SK-N-SH (cell line): Measurements from ENCODE around the gene TRPC3. TPM values are rescaled to one million over a fixed set of nuclear protein-coding genes. Genes with fewer than 3 reads are reported as not detected.

Experiments
- CTCF ChIA-PET: fragments of 300-600, 350-600 bp; formaldehyde crosslinking; extraction: SDS; loops from one replicate; lab custom pipeline; 2021; lab: Yijun Ruan, JAX
- POLR2A ChIA-PET: fragments of 350-600 bp; sonication (Branson Sonifier 250); formaldehyde crosslinking; extraction: SDS; loops from one replicate; lab custom pipeline; 2020; ENCODE audit warnings: antibody characterized with exemption, inconsistent platforms; lab: Yijun Ruan, JAX
- DNase-seq: peaks from one replicate; pipeline ENCODE4 v3.0.0; 2012
- H2AFZ ChIP-seq: fragments of 200-600 bp; sonication (generic); 2 replicates; pipeline ENCODE4 v1.8.1; 2016; ENCODE audit warnings: antibody characterized with exemption, mild to moderate bottlenecking, low read depth
- H3F3A ChIP-seq: fragments of 200-600 bp; sonication (generic); replicated peaks from 2 replicates; pipeline ENCODE3; 2016; ENCODE audit warnings: antibody characterized with exemption, mild to moderate bottlenecking; ENCODE audit not compliant: insufficient read depth
- H3K27ac ChIP-seq, 2 experiments: fragments of 200-500 bp in 1 of 2; fragments of 200-600 bp in 1 of 2; sonication (Bioruptor generic) in 1 of 2; sonication (generic), shearing (Covaris generic) in 1 of 2; 2 replicates each; pipeline versions ENCODE4 v1.5.1 to v1.6.1; 2014 to 2016; ENCODE audit warnings: low read depth in 2 of 2, inconsistent platforms in 1 of 2, low read length in 1 of 2, mild to moderate bottlenecking in 1 of 2, mixed read lengths in 1 of 2
- H3K27me3 ChIP-seq: fragments of 200-600 bp; sonication (generic), shearing (Covaris generic); 2 replicates; pipeline ENCODE4 v1.6.1; 2016; ENCODE audit warnings: mixed run types; ENCODE audit not compliant: insufficient read depth
- H3K36me3 ChIP-seq, 2 experiments: fragments of 200-500 bp in 1 of 2; fragments of 200-600 bp in 1 of 2; sonication (Bioruptor generic) in 1 of 2; sonication (generic) in 1 of 2; replicated peaks in 1 of 2; 2 replicates each; pipeline versions ENCODE3 to v1.5.1; 2014 to 2016; ENCODE audit warnings: low read length in 1 of 2, mild to moderate bottlenecking in 1 of 2; ENCODE audit not compliant: insufficient read depth in 2 of 2, control insufficient read depth in 1 of 2
- H3K4me1 ChIP-seq, 2 experiments: fragments of 200-500 bp in 1 of 2; fragments of 200-600 bp in 1 of 2; sonication (Bioruptor generic) in 1 of 2; sonication (generic), shearing (Covaris generic) in 1 of 2; 2 replicates each; pipeline versions ENCODE4 v1.5.1 to v1.6.1; 2014 to 2016; ENCODE audit warnings: low read depth in 1 of 2, low read length in 1 of 2, mixed run types in 1 of 2; ENCODE audit not compliant: insufficient read depth in 2 of 2, control insufficient read depth in 1 of 2
- H3K4me2 ChIP-seq: fragments of 200-600 bp; sonication (generic), shearing (Covaris generic); 2 replicates; pipeline ENCODE4 v1.6.1; 2017; ENCODE audit warnings: mixed run types
- H3K4me3 ChIP-seq, 2 experiments: fragments of 200-500 bp in 1 of 2; fragments of 200-600 bp in 1 of 2; sonication (Bioruptor generic) in 1 of 2; sonication (generic), shearing (Covaris generic) in 1 of 2; 2 replicates each; pipeline versions ENCODE4 v1.5.1 to v1.8.1; 2014 to 2016; ENCODE audit warnings: low read depth in 2 of 2, inconsistent platforms in 1 of 2, low read length in 1 of 2, mild to moderate bottlenecking in 1 of 2, mixed read lengths in 1 of 2, moderate library complexity in 1 of 2
- H3K79me2 ChIP-seq: fragments of 200-600 bp; sonication (generic); 2 replicates; pipeline ENCODE4 v1.8.1; 2017; ENCODE audit warnings: mild to moderate bottlenecking; ENCODE audit not compliant: insufficient read depth
- H3K9ac ChIP-seq: fragments of 200-600 bp; sonication (generic); 2 replicates; pipeline ENCODE4 v1.6.1; 2017; ENCODE audit warnings: mixed run types
- H3K9me2 ChIP-seq: fragments of 200-600 bp; sonication (generic); 2 replicates; pipeline ENCODE4 v1.6.1; 2017; ENCODE audit warnings: mixed run types
- H3K9me3 ChIP-seq: fragments of 200-600 bp; sonication (generic); 2 replicates; pipeline ENCODE4 v1.6.1; 2017; ENCODE audit warnings: mixed run types, mild to moderate bottlenecking, moderate library complexity
- H4K20me1 ChIP-seq: fragments of 200-600 bp; sonication (generic); 2 replicates; pipeline ENCODE4 v1.6.1; 2017; ENCODE audit warnings: mild to moderate bottlenecking, mixed run types; ENCODE audit not compliant: insufficient read depth
- CTCF ChIP-seq: fragments of 200-600 bp; sonication (generic); IDR thresholded peaks from 2 replicates; pipeline ENCODE4 v1.6.1; 2017; ENCODE audit warnings: antibody characterized with exemption, mild to moderate bottlenecking, moderate library complexity
- ELF1 ChIP-seq: IDR thresholded peaks from 2 replicates; pipeline ENCODE4 v1.4.0; 2012
- EZH2phosphoT487 ChIP-seq: fragments of 200-600 bp; sonication (generic); IDR thresholded peaks from 2 replicates; pipeline ENCODE4 v1.6.1; 2017; ENCODE audit warnings: low read depth, mixed run types, mild to moderate bottlenecking, antibody characterized with exemption, moderate library complexity, borderline replicate concordance
- FOXM1 ChIP-seq: IDR thresholded peaks from 2 replicates; pipeline ENCODE4 v1.4.0; 2012; ENCODE audit warnings: low read depth, mild to moderate bottlenecking
- GATA2 ChIP-seq: sonication (generic); formaldehyde crosslinking; IDR thresholded peaks from 2 replicates; pipeline ENCODE4 v1.5.0; 2020; ENCODE audit warnings: mild to moderate bottlenecking, missing genetic modification reagents
- JUND ChIP-seq: IDR thresholded peaks from 2 replicates; pipeline ENCODE4 v1.4.0; 2012
- MAX ChIP-seq: IDR thresholded peaks from 2 replicates; pipeline ENCODE4 v1.4.0; 2012; ENCODE audit warnings: low read depth
- RAD21 ChIP-seq: IDR thresholded peaks from 2 replicates; pipeline ENCODE4 v1.6.1; 2012; ENCODE audit warnings: mild to moderate bottlenecking, low read length
- RFX5 ChIP-seq: IDR thresholded peaks from 2 replicates; pipeline ENCODE4 v1.6.1; 2012; ENCODE audit warnings: mild to moderate bottlenecking, improper control_type of control experiment, low read length
- TCF12 ChIP-seq: IDR thresholded peaks from 2 replicates; pipeline ENCODE4 v1.4.0; 2012
- WGBS: methylation state at CpG from one replicate; pipeline ENCODE4 v1.1.6; 2017; ENCODE audit warnings: low lambda C conversion rate; 5-methylcytosine and 5-hydroxymethylcytosine counted together
- polyA plus RNA-seq, 3 experiments: library from polyadenylated mRNA; depleted of rRNA; stranded (reverse); fragments of >200 nt; gene quantifications; 2 replicates each; pipeline ENCODE4 v1.2.3, GENCODE V29; 2012
- TF ChIP-seq, protein P1 (sequence below): IDR thresholded peaks from 2 replicates; pipeline ENCODE4 v1.4.0; 2012; ENCODE audit warnings: low read depth, borderline replicate concordance

TRPC3 gene
- polyA plus RNA-seq, 1 of the 3 experiments (the other 2 are of a cell fraction), result not detected

DNA sequence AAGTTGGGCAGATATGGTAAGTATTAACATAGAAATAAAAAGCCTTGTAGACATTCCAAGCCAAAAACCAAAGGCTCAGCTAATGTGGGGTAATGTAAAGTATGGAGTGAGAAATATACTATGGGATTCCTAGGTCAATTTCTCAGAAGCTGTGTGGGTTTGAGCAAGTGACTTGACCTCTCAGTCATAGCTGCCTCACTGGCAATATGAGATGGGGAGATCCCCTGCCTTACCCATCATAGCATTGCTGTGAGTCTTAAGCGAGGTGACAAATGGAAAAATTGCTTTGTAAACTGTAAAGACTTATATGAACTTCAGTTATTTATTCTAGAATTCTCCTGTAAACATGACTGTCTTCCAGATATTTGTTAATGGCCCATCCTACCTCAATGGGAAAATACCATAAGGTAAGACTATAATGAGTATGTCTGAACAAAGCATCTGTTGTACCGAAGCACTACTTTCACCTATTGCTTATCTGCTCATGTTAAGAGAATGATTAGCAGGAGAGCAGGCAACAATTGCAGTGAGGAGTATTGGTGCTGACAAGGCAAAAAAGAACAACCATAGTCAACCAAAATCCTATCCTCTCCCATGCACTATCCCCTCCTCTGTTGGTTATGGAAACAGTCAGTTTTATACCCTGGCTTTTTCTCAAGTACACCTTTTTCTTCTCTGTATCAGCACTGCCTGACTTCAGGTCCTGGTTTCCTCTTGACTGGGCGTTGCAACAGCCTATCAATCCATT lies 44.1 kb upstream of the TRPC3 start:
- Histone ChIP-seq H3K79me2 (no peaks in the 10 kb centered on the region), H3K4me1 (no peaks in the 10 kb centered on the region), H3K27me3 (no peaks in the 10 kb centered on the region; the same call in 1 of the 2 replicates), H4K20me1 (no peaks in the 10 kb centered on the region), H3K9ac (no peak overlapping the region), H3K36me3 (no peaks in the 10 kb centered on the region), H3K27ac (no peak overlapping the region), H3K9me2 (no peaks in the 10 kb centered on the region), H3K4me3 (no peak overlapping the region), H3F3A (no peaks in the 10 kb centered on the region), H2AFZ (no peak overlapping the region), H3K9me3 (no peaks in the 10 kb centered on the region), H3K4me2 (no peak overlapping the region)
- no peak for TF ChIP-seq MAX
- POLR2A ChIA-PET, result no interaction called here
- 0% methylated on average over 3 of the region's 3 CpGs for WGBS
- DNase-seq, result no peak
- CTCF ChIA-PET, result no interaction called here

DNA sequence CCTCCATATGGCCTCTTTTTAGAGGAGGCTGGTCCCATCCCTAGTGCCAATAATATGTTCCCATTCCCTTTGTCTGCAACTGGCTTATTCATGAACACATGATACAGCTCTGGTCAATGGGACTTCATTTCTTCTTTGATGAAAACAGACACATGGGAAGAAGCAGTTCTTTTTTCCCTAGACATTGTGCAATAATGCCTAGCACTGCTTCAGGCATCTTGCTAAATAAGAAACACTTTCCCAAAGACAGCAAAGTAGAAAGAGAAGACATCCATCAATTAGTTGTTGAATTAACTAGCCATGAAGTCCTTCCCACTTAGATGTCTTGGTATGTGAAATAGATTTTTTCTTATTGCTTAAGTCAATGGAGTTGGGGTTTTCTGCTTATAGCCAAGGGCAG lies 40.1 kb upstream of the TRPC3 start:
- Histone ChIP-seq H3K9ac (no peak overlapping the region), H3F3A (no peaks in the 10 kb centered on the region), H3K4me2 (no peak overlapping the region), H3K36me3 (no peaks in the 10 kb centered on the region), H3K9me3 (no peaks in the 10 kb centered on the region), H2AFZ (no peak overlapping the region), H3K27ac (no peak overlapping the region), H3K79me2 (no peaks in the 10 kb centered on the region), H3K27me3 (peaks cover 7% of the 10 kb centered on the region; the same call in 1 of the 2 replicates), H3K4me3 (no peak overlapping the region), H3K9me2 (no peaks in the 10 kb centered on the region), H4K20me1 (no peaks in the 10 kb centered on the region), H3K4me1 (no peaks in the 10 kb centered on the region)
- no peak for TF ChIP-seq GATA2
- no peak for TF ChIP-seq TCF12
- TF ChIP-seq JUND, result no peak
- no peak for TF ChIP-seq ELF1
- no peak for TF ChIP-seq RAD21
- TF ChIP-seq EZH2phosphoT487, result no peak
- TF ChIP-seq, protein P1, sequence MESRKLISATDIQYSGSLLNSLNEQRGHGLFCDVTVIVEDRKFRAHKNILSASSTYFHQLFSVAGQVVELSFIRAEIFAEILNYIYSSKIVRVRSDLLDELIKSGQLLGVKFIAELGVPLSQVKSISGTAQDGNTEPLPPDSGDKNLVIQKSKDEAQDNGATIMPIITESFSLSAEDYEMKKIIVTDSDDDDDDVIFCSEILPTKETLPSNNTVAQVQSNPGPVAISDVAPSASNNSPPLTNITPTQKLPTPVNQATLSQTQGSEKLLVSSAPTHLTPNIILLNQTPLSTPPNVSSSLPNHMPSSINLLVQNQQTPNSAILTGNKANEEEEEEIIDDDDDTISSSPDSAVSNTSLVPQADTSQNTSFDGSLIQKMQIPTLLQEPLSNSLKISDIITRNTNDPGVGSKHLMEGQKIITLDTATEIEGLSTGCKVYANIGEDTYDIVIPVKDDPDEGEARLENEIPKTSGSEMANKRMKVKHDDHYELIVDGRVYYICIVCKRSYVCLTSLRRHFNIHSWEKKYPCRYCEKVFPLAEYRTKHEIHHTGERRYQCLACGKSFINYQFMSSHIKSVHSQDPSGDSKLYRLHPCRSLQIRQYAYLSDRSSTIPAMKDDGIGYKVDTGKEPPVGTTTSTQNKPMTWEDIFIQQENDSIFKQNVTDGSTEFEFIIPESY, result no peak
- TF ChIP-seq CTCF, result no peak
- no peak for TF ChIP-seq RFX5
- no peak for TF ChIP-seq FOXM1
- ChIA-PET CTCF (no interaction called here), POLR2A (no interaction called here)
- no peak for DNase-seq
